ENCODE measurements around the gene HECW1.

Gene HECW1

DNA sequence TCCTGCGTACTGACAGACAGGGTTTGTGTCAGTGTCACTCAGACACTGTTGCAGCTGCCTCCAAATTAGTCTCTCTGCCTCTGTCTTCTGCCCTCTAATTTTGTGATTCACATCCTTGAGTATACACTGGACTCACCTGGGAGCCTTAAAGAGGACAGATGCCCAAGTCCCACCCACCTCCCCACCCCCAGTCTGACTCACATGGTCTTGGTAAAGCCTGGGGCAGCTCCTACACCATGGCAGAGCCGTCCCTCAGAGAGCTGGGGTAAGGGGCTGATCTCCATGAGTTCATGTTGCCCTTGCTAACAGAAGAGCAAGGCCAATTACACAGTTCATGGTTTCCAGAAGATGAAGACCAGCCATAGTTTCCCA is 272.8 kb downstream of the HECW1 start:
- DNase-seq = no peak

DNA sequence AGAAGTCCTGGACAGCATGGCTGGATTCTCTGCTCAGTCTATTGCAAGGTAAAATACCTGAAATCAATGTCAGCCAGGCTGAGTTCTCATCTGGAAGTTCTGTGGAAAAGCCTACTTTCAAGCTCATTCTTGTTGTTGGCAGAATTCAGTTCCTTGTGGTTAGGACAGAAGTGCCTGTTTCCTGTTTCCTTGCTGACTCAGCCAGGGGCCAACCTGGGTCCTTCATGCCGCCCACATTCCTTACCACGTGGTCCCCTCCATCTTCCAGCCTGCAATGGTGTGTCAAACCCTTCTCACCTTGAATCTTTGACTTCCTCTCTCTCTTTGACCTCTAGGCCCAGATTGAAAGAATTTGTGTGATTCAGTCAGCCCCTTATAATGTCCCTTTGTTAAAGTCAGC is 273.4 kb downstream of the HECW1 start:
- DNase-seq = no peak

DNA sequence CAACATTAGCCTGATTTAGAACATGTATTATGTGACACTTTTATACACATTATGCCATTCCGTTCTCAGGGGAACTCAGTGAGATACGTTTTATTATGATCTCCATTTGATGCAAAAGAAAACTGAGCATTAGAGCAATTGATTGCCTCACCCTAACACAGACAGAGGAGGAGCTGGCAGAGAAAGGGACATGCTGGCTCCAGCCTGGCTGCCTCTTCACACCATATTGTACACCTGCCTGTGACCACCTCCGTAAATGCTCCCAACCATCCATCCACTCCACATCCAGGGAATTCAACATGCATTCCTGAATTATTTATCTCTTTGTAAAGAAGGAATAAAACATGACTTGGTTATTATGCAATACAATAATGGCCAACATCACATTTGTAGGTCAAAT is 275.5 kb downstream of the HECW1 start:
- no peak for DNase-seq

DNA sequence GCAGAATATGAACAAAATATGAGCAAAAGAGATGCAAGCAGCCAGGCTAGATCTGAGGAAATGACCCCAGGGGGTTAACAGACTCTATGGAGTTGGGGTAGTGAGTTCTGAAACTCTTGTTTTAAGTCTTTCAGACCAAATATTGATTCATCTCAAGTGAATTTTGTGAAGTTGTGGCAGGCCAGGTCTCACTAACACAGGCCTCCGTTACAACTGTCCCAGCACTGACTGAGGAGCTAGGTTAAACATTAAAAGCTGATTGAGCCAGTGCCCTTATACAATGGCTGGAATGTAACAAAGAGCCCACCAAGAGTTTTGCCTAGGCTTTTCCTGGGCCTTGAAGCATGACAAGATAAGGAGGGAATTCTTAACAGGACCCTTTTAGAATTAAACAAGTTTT is 278.1 kb downstream of the HECW1 start:
- DNase-seq = no peak

DNA sequence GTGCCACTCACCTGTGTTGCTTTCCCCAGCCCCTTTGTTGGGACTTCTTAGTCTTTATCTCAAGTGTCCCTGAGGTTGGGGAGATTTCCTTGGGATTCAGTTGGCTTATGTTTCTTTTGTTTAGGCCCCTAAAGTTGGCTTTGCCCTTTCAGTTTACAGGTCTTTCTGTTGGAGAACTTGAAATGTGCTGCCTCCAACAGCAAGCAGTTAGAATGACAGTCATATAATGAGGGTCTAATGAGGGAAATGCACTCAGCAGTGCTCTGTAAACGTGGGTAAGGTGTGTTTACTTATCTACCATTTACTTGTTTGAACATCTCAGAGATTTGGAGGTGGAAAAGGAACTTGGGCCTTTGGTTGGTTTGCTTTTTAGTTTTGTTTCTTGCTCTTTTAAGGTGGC is 279.1 kb downstream of the HECW1 start:
- DNase-seq = no peak

DNA sequence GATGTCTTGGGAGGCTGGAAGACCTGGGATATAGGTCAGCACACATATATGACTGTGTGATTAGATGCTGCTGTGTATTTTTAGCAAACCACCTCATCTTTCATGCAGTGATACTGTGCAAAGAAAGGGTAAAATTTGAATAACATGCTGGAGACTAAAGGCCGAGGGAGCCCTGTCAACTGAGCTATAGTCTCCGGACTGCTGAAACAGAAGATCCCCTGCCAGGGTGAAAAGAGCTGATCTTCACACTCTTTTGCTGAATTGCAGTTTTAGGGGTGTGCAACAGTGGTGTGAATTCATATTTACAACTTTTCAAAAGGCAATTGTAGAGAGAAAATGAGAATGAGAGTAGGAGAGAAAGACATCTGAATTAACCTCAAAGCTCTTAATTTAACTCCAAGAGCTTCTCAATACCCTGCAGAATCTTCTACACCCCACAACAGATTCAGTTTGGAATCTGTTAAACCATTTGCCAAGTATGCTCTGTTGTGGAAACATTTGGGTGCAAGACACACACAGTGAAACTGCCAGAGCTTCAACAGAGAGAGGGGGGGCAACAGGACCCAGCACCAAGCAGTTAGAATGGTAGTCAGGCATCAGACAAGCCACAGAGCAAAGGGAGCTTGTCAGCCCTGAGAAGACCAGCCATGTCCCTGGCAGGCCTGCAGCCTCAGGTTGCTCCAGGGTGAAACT is 280.3 kb downstream of the HECW1 start:
- DNase-seq = no peak

DNA sequence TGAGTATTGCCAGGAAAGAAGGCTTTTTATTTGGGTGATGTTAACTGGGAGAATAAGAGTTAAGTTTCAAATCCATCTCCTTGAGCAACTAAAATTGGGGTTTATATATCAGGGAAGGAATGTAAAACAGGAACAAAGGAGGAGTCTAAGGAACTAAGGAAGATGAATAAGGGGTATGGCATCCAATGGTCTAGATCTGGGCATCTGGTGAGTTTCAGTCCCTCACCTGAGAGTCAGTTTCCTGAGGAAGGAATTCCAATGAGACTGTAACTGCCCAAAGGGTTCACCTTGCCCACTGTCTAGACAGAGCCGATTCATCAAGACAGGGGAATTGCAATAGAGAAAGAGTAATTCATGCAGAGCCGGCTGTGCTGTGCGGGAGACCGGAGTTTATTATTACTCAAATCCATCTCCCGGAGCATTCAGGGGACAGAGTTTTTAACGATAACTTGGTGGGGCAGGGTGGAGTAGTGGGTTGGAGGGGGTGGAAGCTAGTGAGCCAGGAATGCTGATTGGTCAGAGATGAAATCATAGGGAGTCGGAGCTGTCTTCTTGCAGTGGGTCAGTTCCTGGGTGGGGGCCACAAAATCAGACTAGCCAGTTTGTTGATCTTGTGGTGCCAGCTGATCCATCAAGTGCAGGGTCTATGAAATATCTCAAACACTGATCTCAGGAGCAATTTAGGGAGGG is 282.1 kb downstream of the HECW1 start:
- no peak for DNase-seq

DNA sequence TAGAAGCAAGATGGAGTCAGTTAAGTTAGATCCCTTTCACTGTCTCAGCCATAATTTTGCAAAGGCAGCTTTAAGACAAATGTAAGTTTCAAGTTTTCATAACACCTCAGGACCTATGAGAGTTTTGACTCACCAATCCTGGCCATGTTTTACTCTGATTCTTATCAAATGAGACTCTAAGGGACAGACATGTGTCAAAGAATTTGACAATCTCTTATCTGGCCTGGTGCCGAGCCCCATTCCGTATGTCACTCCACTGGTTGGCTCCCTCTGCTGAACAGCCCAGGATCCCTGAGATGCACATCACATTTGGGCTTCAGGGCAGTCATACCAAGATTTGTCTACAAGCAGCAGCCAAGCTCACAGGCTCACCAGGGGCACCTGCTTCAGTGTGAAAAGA is 282.9 kb downstream of the HECW1 start:
- no peak for DNase-seq

DNA sequence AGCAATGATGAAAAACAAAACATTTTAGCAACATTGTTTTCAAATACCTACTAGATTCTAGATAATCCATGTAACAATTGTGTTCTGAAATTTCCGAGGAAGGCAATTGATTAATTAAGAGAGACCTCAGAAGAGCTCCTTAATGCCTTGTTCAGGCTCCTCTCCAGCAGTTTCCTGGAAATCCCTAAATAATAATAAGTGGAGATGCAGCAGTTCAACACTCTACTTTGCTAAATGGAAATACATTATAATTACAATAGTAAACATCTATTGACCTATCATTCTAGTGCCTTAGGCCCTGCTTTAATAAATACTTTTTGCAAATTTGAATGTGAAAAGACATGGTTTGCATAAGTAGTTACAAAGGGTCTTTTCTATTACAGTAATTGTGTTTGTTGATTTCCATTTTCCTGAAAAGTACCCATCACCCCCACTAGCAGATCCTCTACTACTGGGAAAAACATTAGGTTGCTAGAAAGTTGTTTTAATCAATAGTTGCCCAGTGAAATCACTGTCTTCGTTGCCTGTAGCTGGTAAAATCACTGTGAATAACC is 283.8 kb downstream of the HECW1 start:
- DNase-seq = no peak

DNA sequence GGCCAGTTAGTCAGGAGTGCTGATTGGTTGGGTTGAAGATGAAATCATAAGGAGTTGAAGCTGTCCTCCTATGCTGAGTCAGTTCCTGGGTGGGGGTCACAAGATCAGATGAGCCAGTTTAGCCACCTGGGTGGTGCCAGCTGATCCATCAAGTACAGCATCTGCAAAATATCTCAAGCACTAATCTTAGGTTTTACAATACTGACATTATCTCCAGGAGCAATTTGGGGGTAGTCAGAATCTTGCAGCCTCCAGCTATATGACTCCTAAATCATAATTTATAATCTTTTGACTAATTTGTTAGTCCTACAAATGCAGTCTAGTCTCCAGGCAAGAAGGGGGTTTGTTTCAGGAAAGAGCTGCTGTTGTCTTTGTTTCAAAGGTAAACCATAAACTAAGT is 286.4 kb downstream of the HECW1 start:
- no peak for DNase-seq

DNA sequence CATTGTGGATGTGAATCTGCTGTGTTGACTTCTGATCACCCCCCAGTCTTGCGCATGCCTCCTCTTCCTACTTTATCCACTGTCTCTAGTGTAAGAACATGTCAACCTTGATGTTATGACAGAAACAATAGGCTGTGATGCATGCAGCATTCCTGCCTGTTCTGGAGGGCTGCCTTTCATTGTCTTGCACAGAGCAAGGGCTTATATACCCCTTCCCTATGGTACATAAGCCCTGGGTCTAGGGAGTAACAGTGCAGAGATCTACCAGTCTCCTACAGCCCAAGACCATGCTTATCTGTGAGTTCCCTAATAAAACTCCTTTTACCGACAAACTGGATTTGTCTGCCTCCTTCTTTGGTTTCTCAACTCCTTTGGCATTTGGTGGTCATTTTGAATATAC is 293.5 kb downstream of the HECW1 start:
- no peak for DNase-seq

DNA sequence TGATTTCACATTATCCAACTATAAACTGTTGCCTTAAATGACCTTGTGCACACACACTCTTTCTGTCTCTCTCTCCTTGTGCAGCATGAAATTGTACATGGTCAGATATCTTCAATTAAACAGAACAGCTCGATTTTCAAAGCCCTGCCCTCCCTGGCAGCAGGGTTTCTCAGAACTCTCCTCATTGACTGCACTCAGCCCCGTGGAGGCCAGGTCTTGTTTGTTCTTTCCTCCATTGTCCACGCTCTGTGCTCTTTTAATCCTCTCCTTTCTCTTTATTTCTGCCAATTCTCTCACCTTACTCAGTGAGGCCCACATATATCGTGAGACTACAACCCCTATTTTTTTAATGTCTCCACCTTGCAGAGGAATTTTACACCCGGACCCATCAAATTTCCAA is 294.5 kb downstream of the HECW1 start:
- DNase-seq = no peak

DNA sequence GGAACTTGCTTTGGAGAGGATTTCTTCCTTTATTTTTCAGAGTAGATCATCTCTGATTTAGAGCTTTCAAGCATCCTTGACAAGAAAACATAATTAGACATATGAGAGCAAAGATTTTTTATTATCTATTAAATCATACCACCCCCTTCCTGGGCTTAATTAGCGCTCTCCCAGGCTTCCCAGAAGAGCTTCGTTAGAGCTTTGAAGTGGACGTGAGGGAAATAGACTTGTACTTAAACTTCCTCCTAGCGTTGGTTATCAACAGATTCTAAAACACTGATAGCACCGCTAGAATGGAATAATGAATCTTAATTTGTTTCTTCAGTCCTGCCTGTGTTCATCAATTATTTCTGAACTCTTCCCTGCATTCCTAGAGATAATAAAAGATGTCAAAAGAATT is 296.5 kb downstream of the HECW1 start:
- DNase-seq = no peak

DNA sequence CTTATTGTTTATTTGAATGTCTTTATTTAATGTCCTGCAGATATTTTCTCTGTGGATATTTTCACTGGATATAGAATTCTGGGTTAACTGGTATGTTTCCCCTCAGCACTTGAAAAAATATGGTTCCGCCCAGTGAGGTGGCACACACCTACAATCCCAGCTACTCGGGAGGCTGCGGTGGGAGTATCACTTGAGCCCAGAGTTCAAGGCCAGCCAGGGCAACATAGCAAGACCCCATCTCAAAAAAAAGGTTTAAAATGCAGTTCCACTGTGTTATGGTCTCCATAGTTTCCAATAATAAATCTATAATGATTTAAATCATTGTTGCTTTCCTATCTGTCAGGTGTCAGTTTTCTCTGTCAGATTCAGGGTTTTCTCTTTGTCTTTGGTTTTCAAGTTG is 305.0 kb downstream of the HECW1 start:
- DNase-seq = no peak

DNA sequence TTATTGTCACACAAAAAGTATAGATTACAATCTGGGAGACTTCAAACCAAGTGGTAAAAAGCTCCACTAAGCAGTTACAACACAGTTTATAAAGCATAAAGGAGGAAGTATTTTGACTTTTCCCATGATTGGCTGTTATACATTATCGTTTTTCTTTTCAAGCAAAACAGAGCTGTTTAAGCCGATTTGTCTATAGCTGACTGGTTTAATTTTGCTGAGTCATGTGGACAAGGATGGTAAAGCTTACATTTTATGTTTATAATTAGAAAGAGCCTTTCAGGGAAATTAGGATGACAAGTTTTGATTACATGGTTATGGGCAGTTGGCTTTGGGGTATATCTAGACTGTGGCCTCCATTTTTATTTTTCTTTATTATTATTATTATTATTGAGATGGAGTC is 318.0 kb downstream of the HECW1 start:
- no peak for DNase-seq

DNA sequence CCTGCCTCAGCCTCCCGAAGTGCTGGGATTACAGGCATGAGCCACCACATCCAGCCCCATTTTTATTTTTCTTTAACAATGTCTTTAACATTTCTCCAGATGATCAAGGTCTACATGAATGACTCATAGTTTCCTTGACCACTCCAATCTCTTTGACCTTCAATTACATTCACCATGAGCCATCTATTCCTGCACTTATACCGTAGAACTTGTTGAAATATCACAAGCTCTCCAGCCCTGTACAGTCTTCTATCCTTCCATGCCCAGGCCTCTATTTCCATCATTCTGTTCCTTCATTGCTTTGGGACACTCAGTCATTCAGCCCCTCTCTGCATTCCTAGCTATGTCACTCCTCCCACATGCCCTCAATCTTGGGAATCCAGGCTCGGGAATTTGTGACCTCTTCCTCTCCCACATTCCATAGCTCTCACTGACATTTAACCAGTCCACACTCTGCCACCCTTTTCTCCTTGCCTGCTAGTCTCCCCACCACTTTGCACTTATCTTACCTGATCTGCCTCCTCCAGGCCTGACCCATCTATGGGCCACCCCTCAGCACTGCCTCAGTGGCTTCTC is 318.7 kb downstream of the HECW1 start:
- DNase-seq = no peak

DNA sequence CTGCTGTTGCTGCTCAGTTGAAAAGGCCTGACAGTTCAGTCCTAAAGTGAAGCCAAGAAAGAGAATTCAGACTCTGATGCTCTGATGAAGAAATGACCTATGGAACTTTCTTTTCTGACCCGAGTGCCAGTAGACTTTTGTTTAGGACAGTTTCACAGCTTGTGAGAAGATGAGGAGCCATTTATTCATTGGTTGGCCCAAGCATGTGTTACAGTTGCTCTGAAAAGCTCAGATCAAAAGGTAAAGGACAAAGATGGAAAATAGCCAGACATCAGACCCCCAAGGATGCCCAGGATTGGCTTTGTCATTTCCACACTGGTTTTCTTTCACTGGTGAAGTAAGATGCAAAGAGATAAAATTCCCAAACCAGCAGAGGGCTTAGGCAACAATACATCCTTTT is 321.2 kb downstream of the HECW1 start:
- DNase-seq = no peak

DNA sequence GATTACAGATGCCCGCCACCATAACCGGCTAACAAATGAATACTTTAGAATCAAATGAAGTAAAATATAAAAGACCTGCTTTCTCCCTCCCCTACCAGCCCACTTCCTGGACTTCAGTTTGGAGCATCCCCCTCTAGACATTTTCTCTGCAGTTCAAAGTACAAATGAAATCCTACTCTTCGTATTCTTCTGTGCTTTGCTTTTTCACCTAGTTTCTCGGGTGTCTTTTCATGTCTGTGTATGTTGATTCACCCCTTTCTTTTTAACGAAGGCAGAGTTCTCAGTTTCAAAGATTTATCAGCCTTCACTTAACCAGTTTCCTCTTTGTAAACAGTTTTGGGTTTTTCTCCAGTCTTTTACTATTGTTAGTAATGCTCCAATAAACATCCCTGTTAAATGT is 324.6 kb downstream of the HECW1 start:
- no peak for DNase-seq

DNA sequence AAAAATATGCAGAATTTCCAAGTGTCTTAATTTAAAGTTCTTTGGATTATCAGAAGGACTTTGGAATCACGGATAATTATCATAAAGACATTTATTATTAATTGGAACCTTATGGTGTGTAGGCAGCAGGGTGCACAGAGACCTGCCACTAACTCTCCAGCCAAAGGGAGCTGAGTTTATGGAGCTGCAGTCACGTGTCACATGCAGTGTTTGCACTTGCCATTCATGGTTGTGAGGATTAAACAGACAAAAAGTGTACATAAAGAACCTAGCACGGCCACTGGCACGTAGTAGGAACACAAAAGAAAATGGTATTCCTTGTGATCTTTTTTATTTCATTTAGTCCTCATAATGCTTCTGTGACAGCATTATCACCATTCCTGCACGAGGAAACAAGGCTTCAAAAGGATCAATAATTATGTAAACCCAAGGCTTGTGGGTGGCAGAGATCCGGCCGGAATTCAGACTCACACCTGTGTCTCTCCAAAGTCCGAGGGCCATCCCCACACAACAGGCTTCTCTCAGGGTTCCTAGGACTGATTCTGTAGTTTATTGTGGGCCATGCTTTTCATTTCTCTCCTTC is 326.5 kb downstream of the HECW1 start:
- DNase-seq = no peak

DNA sequence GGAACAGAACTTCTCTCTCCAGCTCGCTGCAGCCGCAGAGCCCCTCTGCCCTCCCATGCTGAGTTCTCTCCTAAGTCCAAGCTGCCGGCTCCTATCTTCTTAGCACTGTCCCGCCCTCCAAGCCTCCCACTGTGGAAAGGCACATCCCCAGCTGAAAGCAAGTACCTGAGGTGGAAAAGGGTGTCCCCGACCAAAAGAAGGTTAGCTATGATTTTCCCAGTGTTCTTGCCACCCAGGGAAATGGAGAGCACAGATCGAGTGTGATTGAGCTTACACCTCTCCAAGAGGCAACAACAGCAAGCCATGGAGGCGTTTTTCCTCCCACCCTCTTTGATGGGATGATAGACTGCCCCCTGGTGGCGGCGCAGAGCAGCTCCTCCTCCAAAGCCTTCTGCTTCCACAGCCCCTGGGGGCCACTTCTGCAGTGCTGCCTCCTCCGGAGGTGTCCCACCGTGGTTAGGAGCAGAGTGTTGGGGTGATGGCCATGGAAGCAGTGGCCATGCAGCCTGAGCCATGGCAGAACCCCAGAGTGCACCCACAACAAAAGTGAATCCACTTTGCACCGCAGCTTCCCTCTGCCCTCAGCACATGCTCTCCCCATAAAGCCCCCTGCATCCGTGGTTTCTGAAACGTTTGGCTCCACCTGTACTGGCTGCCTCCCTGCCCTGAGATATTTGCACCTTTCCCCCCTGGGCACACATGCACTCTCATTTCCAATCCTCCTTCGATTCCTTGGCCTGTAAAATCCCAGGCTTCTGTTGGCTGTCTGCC is 327.4 kb downstream of the HECW1 start:
- peak in 1 of 2 donors; percentile 27 for DNase-seq

DNA sequence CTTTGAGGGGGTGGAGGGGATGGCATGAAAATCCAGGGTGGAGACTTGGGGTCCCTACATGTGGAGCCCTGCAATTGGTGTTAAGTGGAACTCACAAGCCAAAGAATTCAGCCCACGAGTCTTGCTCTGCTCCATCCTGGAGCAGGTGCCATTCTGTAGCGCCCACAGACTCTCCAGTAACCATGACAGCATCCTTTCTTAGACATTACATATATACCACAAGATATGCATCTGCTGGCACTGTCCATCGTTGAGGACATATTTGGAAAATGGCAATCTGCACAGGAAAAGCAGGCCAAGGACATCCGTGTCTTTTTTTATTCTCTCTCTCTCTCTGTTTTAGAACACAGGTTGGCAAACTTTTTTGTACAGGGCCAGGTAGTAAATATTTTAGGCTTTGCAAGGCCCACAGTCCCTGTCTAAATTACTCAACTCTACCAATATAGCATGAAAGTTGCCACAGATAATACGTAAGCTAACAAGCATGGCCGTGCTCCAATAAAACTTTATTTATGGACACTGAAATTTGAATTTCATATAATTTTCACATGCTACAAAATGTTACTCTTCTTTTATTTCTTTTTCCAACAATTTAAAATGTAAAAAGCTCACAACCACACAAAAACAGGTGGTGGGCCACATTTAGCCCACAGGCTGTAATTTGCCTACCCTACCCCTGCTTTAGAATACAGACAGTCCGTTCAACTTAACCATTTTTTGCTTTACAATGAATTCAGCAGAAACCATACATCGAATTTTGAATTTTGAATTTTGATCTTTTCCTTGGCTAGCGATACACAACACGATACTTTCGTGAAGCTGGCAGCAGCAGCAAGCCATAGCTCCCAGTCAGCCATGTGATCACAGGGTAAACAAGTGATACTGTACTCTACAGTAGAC is 329.0 kb downstream of the HECW1 start:
- DNase-seq = no peak

DNA sequence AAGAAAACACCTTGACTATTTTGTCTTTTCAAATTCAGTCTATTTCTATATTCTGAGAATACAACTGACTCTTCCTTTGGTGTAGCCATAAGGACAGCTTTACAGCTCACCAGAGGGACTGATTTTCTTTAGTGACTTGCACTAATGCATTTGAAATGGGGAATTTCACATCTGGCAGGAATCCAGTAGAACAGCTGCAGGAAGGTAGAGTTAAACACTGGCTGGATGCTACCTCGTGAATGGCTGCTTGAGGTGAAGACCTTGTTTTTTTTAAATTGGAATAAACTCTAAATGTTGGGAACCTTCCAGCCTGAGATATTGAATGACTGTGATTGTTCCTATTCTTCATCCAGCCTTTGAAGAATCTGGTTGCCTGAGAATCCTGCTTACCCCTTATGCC is 330.9 kb downstream of the HECW1 start:
- DNase-seq = no peak

All from bone marrow (tissue), 2 donors.